Aorta (tissue), 5 donors: ENCODE measurements around the gene LRFN3. TPM values are rescaled to one million over a fixed set of nuclear protein-coding genes. Genes with fewer than 3 reads are reported as not detected.
A peak's percentile ranks its signal among the peaks of the same experiment; 100 is the strongest.

Experiments used
- ATAC-seq: fragments of 200-7000 bp; cut with Tn5 transposase; one replicate; pipeline ENCODE4 v1.9.1; 2022; ENCODE audit warnings: moderate library complexity; ENCODE audit not compliant: low FRiP score
- DNase-seq, 2 donors: peaks; one replicate each; pipeline ENCODE4 v3.0.0-alpha.2; 2020
- H3K27ac ChIP-seq, 2 donors: one replicate each; pipeline ENCODE4 v1.5.1; 2013; ENCODE audit warnings: low read length in 2 of 2, mild to moderate bottlenecking in 2 of 2, moderate library complexity in 2 of 2, control low read depth in 1 of 2, inconsistent platforms in 1 of 2, low read depth in 1 of 2
- H3K27me3 ChIP-seq, 2 donors: one replicate each; pipeline ENCODE4 v1.6.1; 2013; ENCODE audit warnings: control low read depth in 1 of 2, low read length in 1 of 2, mild to moderate bottlenecking in 1 of 2, moderate library complexity in 1 of 2; ENCODE audit not compliant: insufficient read depth in 2 of 2, control insufficient read depth in 1 of 2
- H3K36me3 ChIP-seq, 2 donors: one replicate each; pipeline ENCODE4 v1.6.1; 2013; ENCODE audit warnings: control low read depth in 1 of 2, low read length in 1 of 2, mild to moderate bottlenecking in 1 of 2; ENCODE audit not compliant: insufficient read depth in 2 of 2, control insufficient read depth in 1 of 2
- H3K4me1 ChIP-seq, 2 donors: one replicate each; pipeline ENCODE4 v1.6.1; 2013; ENCODE audit warnings: low read length in 2 of 2, control low read depth in 1 of 2, mild to moderate bottlenecking in 1 of 2, moderate library complexity in 1 of 2; ENCODE audit not compliant: insufficient read depth in 2 of 2, control insufficient read depth in 1 of 2
- H3K4me3 ChIP-seq, 2 donors: one replicate each; pipeline ENCODE4 v1.5.1; 2013; ENCODE audit warnings: low read length in 2 of 2, control low read depth in 1 of 2, mild to moderate bottlenecking in 1 of 2
- H3K9me3 ChIP-seq: one replicate; pipeline ENCODE4 v1.6.1; 2013; ENCODE audit warnings: mild to moderate bottlenecking, low read length; ENCODE audit not compliant: control insufficient read depth
- WGBS, 2 donors: extraction: QIAGEN DNeasy Blood & Tissue Kit; methylation state at CpG; one replicate each; pipeline ENCODE4 v1.1.7; 2013; 5-methylcytosine and 5-hydroxymethylcytosine counted together
- intact Hi-C, 2 donors: fragments of 100-400 bp; cut with DNase I; formaldehyde crosslinking; loops; one replicate each; pipeline versions ENCODE4 v1.14.2 to v1.15.0; 2022
- polyA plus RNA-seq, 2 donors: library from polyadenylated mRNA; stranded (reverse); fragments of 200-250 nt; gene quantifications; one replicate each; pipeline ENCODE4 v1.2.3, GENCODE V29; 2013
- total RNA-seq, 2 donors: library from RNA; stranded (reverse); fragmentation: NEBNext Ultra II Directional; extraction: Animal tissue kit (Norgen Biotek cat#: 25700); gene quantifications; one replicate each; pipeline ENCODE4 v1.2.1, GENCODE V29; 2021
- donor health status: healthy with polysubstance abuse.
- donor health status: Bipolar disorder and iron deficiency.
- donor health status: DM: no; HTN: no; CAD: no.
- donor health status: DM: no; HTN: no; CAD: no.
- donor health status: DM: yes; HTN: yes; CAD: no.

LRFN3 gene
- total and polyA plus RNA-seq, 4 donors: 2.0 to 15.1 (median 10.3) TPM

DNA sequence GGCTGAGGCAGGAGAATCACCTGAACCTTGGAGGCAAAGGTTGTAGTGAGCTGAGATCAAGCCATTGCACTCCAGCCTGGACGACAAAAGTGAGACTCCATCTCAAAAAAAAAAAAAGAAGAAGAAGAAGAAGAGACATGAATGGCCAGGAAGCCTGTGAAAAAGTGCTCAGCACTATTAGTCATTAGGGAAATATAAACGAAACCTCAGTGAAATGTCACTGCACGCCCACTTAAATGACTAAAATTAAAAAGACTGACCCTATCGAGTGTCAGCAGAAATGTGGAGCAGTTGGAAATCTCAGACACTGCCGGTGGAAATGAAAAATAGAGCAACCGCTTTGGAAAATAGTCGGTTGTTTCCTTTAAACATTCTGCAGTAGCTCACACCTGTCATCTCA lies 22.6 kb upstream of the LRFN3 start:
- intact Hi-C loops: no loop called here

DNA sequence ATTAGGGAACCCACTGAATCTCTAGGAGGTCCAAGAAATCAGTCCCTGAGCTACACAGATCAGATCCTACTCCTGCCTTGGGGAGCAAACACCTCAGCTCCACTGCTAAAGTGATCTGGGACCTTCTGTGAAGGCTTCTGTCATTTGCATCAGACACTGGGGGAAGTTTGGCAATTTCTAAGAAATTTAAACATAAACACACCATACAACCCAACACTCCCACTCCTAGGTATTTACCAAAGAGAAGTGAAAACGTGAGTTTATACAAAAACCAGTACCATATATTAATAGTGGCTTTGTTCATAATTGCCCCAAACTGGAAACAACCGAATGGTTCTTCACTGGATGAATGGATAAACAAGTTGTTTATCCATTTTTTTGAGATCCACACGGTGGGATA lies 20.7 kb upstream of the LRFN3 start:
- Histone ChIP-seq H3K36me3 (no peaks in the 10 kb centered on the region), H3K9me3 (no peaks in the 10 kb centered on the region), H3K27me3 (no peaks in the 10 kb centered on the region), H3K4me3 (no peak overlapping the region), H3K27ac (no peak overlapping the region), H3K4me1 (no peaks in the 10 kb centered on the region)
- DNase-seq (no peak), ATAC-seq (no peak)
- intact Hi-C loops: no loop called here
- 64 to 65% methylated on average over 3 of the region's 3 CpGs for WGBS, 2 donors

More for the DNA sequence above, 22.6 kb upstream of the LRFN3 start:
- H3K4me3 ChIP-seq: no peak overlapping the region
- DNase-seq (no peak), ATAC-seq (no peak)
- no peaks in the 10 kb centered on the region for H3K9me3 ChIP-seq
- no peak overlapping the region for H3K27ac ChIP-seq
- H3K36me3 ChIP-seq: no peaks in the 10 kb centered on the region
- H3K4me1 ChIP-seq: no peaks in the 10 kb centered on the region
- no peaks in the 10 kb centered on the region for H3K27me3 ChIP-seq
- WGBS, 2 donors: 33 to 34% methylated on average over 7 of the region's 7 CpGs

DNA sequence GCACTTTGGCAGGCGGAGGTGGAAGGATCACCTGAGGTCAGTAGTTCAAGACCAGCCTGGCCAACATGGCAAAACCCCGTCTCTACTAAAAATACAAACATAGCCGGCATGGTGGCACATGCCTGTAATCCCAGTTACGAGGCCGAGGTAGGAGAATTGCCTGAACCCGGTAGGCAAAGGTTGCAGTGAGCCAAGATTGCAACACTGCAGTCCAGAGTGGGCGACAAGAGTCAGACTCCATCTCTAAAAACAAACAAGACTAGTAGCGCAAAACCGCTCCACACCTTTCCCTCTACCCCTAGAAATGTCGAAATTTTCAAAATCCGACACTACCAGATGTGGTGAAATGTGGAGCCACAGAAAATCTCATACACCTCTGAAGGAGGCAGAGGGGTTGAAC lies 16.9 kb upstream of the LRFN3 start:
- no peak overlapping the region for H3K27ac ChIP-seq
- intact Hi-C loops: no loop called here
- no peaks in the 10 kb centered on the region for H3K9me3 ChIP-seq
- H3K4me3 ChIP-seq: no peak overlapping the region
- no peaks in the 10 kb centered on the region for H3K36me3 ChIP-seq
- H3K27me3 ChIP-seq: no peaks in the 10 kb centered on the region
- 89 to 90% methylated on average over 11 of the region's 11 CpGs for WGBS, 2 donors
- DNase-seq (no peak), ATAC-seq (no peak)
- no peaks in the 10 kb centered on the region for H3K4me1 ChIP-seq

DNA sequence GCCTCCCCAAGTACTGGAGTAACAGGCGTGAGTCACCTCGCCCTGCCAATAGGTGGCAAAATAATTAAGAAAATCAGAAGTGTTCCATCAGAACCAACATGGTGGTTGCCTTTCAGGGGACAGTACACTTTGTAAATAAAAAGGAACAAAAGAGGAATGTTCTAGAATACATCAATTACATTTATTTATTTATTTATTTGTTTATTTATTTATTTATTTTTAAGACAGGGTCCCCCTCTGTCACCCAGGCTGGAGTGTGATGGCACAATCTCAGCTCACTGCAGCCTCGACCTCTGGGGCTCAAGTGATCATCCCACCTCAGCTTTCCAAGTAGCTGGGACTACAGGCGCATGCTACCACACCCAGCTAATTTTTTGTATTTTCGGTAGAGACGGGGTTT lies 15.2 kb upstream of the LRFN3 start:
- Histone ChIP-seq H3K4me3 (no peak overlapping the region), H3K27me3 (peaks cover 0 to 2% of the 10 kb centered on the region in 2 donors), H3K36me3 (no peaks in the 10 kb centered on the region), H3K27ac (no peak overlapping the region), H3K4me1 (no peaks in the 10 kb centered on the region), H3K9me3 (peaks cover 5% of the 10 kb centered on the region)
- no peak for DNase-seq
- 82 to 84% methylated on average over 6 of the region's 6 CpGs for WGBS, 2 donors
- intact Hi-C loops: no loop called here
- ATAC-seq: no peak

DNA sequence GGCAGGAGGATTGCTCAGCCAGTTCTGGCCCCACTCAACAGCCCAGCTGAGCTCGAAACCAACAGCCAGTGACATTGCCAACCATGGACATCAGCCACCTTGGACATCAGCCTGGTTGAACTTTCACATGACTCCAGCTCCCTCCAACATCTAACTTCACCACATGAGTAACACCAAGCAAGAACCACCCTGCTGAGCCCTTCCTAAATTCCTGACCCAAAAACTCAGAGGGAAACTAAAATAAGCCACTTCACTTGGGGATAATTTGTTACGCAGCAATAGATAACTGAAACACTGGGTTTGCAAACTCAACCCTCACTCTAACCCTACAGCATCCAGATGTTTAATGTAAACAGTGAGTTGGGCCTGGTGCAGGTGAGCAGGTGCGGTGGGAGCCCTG lies 10.7 kb upstream of the LRFN3 start:
- DNase-seq (no peak), ATAC-seq (no peak)
- intact Hi-C loops: no loop called here
- H3K4me1 ChIP-seq: no peaks in the 10 kb centered on the region
- no peaks in the 10 kb centered on the region for H3K36me3 ChIP-seq
- peaks cover 0 to 2% of the 10 kb centered on the region in 2 donors for H3K27me3 ChIP-seq
- no peak overlapping the region for H3K4me3 ChIP-seq
- WGBS, 2 donors: 76 to 87% methylated on average over 3 of the region's 3 CpGs
- H3K9me3 ChIP-seq: peaks cover 5% of the 10 kb centered on the region
- no peak overlapping the region for H3K27ac ChIP-seq

DNA sequence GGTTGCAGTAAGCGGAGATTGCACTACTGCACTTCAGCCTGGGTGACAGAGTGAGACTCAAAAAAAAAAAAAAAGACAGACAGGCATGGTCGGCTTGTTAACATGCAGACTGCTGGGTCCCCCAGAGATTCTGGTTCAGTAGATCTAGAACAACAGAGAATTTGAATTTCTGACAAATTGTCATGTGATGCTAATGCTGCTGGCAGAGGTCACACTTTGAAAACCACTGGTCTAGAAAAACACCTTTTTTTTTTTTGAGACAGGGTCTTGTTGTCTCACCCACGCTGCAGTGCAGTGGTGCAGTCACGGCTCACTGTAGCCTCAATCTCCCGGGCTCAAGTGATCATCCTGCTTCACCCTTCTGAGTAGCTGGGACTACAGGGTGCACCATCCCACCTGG lies 7.7 kb upstream of the LRFN3 start:
- H3K27me3 ChIP-seq: peaks cover 0 to 2% of the 10 kb centered on the region in 2 donors
- no peaks in the 10 kb centered on the region for H3K36me3 ChIP-seq
- no peak overlapping the region for H3K27ac ChIP-seq
- peaks cover 5% of the 10 kb centered on the region for H3K9me3 ChIP-seq
- ATAC-seq (no peak), DNase-seq (no peak)
- H3K4me1 ChIP-seq: no peaks in the 10 kb centered on the region
- intact Hi-C loops: no loop called here
- WGBS, 2 donors: 65 to 74% methylated on average over 5 of the region's 5 CpGs
- no peak overlapping the region for H3K4me3 ChIP-seq

DNA sequence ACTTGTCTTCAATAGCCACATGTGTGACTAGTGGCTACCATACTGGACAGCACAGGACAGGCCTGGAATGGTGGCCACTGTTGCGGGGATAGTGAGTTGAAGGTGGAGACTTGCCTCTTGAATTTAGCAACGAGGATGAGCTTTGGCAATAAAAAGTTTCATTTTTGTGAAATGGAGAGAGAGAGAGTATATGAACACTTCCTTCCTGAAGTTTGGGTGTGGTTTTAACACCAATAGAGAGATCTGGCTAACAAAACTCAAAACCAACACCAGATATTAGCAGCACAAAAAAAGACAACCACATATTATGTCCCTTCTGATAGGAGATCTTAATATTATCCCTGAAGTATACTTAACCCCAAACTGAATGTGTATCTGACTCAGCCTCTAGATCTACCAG lies 6.3 kb upstream of the LRFN3 start:
- Histone ChIP-seq H3K27me3 (peaks cover 0 to 2% of the 10 kb centered on the region in 2 donors), H3K4me3 (no peak overlapping the region), H3K36me3 (no peaks in the 10 kb centered on the region), H3K27ac (no peak overlapping the region), H3K9me3 (peaks cover 5% of the 10 kb centered on the region), H3K4me1 (no peaks in the 10 kb centered on the region)
- intact Hi-C loops: loop anchor here (2.0 to 10.0 kb wide), 6 partner anchors 29 to 237 kb away; partner anchors contain the start of genes PSENEN (in 2 of the 2), U2AF1L4 (in 2 of the 2), LIN37 (in 1 of the 2) and NFKBID (in 1 of the 2)
- ATAC-seq: no peak
- WGBS, 2 donors: 86 to 87% methylated on average over 2 of the region's 2 CpGs
- no peak for DNase-seq

DNA sequence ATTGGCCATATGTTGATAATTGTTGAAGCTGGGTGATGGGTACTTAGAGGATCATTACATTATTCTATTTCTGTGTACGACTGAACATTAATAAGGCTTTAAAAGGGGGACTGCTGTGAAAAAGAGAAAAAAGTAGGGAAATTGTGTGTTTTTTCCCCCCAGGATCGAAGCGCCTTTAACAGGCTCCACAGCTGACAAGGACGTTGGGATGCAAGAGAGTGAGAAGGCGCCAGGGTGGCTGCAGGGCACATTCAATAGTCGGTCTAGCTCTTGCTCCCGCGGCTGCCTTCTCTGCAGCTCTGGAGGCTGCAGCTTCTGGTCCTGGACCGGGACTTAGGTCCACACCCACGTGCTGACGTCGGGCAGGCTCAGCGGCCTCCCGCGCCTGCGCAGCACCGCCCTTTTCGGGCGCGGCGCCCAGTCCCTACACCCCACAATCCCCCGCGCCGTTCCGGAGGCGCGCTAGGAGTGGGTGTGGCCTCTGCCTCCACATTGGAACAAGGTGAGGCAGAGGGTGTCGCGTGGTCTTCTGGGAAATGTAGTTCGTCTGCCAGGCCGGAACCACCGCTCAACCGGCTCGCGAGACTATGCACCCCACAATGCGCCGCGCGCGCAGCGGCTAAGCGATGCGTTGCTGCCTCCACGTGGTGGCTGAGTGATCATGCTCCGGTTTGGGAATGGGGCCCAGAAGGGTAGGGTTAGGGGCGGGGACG lies 4.9 kb upstream of the LRFN3 start:
- intact Hi-C loops: loop anchor here (1.0 to 10.0 kb wide), 7 partner anchors 31 to 239 kb away; partner anchors contain the start of genes PSENEN (in 2 of the 2), U2AF1L4 (in 2 of the 2), LIN37 (in 1 of the 2) and NFKBID (in 1 of the 2)
- Histone ChIP-seq H3K36me3 (no peaks in the 10 kb centered on the region), H3K4me3 (no peak overlapping the region), H3K4me1 (no peaks in the 10 kb centered on the region), H3K9me3 (no peaks in the 10 kb centered on the region), H3K27ac (no peak overlapping the region), H3K27me3 (no peaks in the 10 kb centered on the region)
- DNase-seq (peak; percentile 99 to 100), ATAC-seq (peak; percentile 100)
- 1% methylated on average over 45 to 47 of the region's 47 CpGs for WGBS, 2 donors

DNA sequence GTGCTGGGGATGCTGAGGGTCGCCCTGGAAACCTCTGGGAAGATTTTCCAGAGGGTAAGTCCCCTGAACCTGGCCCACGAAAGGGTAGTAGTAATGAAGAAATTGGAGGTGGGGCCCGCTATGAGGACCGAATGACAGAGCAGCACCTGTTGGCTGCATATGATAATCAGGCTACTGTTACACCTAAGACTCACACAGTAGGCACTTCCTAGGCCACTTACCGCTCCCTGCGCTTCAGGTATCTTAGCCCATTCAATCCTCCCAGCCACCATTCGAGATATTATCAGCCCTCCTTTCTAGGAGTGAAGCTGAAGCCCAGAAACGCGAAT lies 4.3 kb upstream of the LRFN3 start:
- H3K27me3 ChIP-seq: no peaks in the 10 kb centered on the region
- DNase-seq: no peak
- intact Hi-C loops: loop anchor here (1.0 to 10.0 kb wide), 7 partner anchors 31 to 239 kb away; partner anchors contain the start of genes PSENEN (in 2 of the 2), U2AF1L4 (in 2 of the 2), LIN37 (in 1 of the 2) and NFKBID (in 1 of the 2)
- no peak overlapping the region for H3K4me3 ChIP-seq
- H3K9me3 ChIP-seq: no peaks in the 10 kb centered on the region
- H3K27ac ChIP-seq: no peak overlapping the region
- no peaks in the 10 kb centered on the region for H3K36me3 ChIP-seq
- no peaks in the 10 kb centered on the region for H3K4me1 ChIP-seq
- no peak for ATAC-seq
- WGBS, 2 donors: 4% methylated on average over 9 of the region's 9 CpGs
